Ishikawa (cell line): ENCODE measurements around the gene DSTYK.

Experiments used
- CEBPB ChIP-seq: IDR thresholded peaks from 2 replicates; pipeline ENCODE4 v1.6.1; 2012
- CREB1 ChIP-seq: IDR thresholded peaks from 2 replicates; pipeline ENCODE4 v1.6.1; 2012; ENCODE audit warnings: low read depth
- EGR1 ChIP-seq: IDR thresholded peaks from 2 replicates; pipeline ENCODE4 v1.6.1; 2012
- EP300 ChIP-seq: IDR thresholded peaks from 2 replicates; pipeline ENCODE4 v1.6.1; 2012; ENCODE audit warnings: borderline replicate concordance
- FOXM1 ChIP-seq: IDR thresholded peaks from 2 replicates; pipeline ENCODE4 v1.6.1; 2012; ENCODE audit warnings: low read depth, borderline replicate concordance
- NFIC ChIP-seq: IDR thresholded peaks from 2 replicates; pipeline ENCODE4 v1.6.1; 2012
- RAD21 ChIP-seq: IDR thresholded peaks from 2 replicates; pipeline ENCODE4 v1.6.1; 2012; ENCODE audit warnings: low read depth
- TAF1 ChIP-seq: IDR thresholded peaks from 2 replicates; pipeline ENCODE4 v1.6.1; 2012; ENCODE audit warnings: low read depth, mild to moderate bottlenecking
- TCF12 ChIP-seq: IDR thresholded peaks from 2 replicates; pipeline ENCODE4 v1.6.1; 2012; ENCODE audit warnings: low read depth
- TEAD4 ChIP-seq: IDR thresholded peaks from 2 replicates; pipeline ENCODE4 v1.6.1; 2012
- YY1 ChIP-seq: IDR thresholded peaks from 2 replicates; pipeline ENCODE4 v1.6.1; 2012; ENCODE audit warnings: low read depth
- ZBTB7A ChIP-seq: IDR thresholded peaks from 2 replicates; pipeline ENCODE4 v1.6.1; 2012; ENCODE audit warnings: low read depth
- TF ChIP-seq, protein P1 (sequence below): IDR thresholded peaks from 2 replicates; pipeline ENCODE4 v1.6.1; 2012
- TF ChIP-seq, protein P2 (sequence below): IDR thresholded peaks from 2 replicates; pipeline ENCODE4 v1.6.1; 2012
- TF ChIP-seq, protein P3 (sequence below): IDR thresholded peaks from 2 replicates; pipeline ENCODE4 v1.6.1; 2012; ENCODE audit warnings: low read depth, mild to moderate bottlenecking

Gene DSTYK

DNA sequence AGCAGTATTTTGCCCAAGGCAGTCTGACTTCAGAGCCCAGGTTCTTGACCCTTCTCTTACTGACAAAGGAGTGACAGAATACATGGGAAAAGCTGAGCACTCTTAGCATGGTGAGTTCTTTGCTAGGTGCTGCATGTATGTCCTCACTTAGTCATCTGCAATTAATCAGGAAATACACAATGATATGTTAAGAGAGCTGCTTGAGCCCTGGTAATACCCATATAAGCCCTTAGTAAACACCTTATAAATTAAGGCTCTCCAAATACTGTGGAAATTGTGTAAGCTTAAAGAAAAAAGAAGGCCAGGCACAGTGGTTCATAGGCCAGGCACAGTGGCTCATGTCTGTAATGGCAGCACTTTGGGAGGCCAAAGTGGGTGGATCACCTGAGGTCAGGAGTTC lies 113.3 kb downstream of the DSTYK start:
- TF ChIP-seq RAD21 = no peak
- no peak for TF ChIP-seq TEAD4
- TF ChIP-seq FOXM1 = no peak
- no peak for TF ChIP-seq TAF1
- TF ChIP-seq NFIC = no peak
- no peak for TF ChIP-seq TCF12
- TF ChIP-seq CREB1 = no peak
- no peak for TF ChIP-seq ZBTB7A
- TF ChIP-seq, protein P1, sequence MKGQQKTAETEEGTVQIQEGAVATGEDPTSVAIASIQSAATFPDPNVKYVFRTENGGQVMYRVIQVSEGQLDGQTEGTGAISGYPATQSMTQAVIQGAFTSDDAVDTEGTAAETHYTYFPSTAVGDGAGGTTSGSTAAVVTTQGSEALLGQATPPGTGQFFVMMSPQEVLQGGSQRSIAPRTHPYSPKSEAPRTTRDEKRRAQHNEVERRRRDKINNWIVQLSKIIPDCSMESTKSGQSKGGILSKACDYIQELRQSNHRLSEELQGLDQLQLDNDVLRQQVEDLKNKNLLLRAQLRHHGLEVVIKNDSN = no peak
- TF ChIP-seq EGR1 = no peak
- TF ChIP-seq, protein P2, sequence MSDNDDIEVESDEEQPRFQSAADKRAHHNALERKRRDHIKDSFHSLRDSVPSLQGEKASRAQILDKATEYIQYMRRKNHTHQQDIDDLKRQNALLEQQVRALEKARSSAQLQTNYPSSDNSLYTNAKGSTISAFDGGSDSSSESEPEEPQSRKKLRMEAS = no peak
- no peak for TF ChIP-seq YY1
- no peak for TF ChIP-seq CEBPB
- TF ChIP-seq, protein P3, sequence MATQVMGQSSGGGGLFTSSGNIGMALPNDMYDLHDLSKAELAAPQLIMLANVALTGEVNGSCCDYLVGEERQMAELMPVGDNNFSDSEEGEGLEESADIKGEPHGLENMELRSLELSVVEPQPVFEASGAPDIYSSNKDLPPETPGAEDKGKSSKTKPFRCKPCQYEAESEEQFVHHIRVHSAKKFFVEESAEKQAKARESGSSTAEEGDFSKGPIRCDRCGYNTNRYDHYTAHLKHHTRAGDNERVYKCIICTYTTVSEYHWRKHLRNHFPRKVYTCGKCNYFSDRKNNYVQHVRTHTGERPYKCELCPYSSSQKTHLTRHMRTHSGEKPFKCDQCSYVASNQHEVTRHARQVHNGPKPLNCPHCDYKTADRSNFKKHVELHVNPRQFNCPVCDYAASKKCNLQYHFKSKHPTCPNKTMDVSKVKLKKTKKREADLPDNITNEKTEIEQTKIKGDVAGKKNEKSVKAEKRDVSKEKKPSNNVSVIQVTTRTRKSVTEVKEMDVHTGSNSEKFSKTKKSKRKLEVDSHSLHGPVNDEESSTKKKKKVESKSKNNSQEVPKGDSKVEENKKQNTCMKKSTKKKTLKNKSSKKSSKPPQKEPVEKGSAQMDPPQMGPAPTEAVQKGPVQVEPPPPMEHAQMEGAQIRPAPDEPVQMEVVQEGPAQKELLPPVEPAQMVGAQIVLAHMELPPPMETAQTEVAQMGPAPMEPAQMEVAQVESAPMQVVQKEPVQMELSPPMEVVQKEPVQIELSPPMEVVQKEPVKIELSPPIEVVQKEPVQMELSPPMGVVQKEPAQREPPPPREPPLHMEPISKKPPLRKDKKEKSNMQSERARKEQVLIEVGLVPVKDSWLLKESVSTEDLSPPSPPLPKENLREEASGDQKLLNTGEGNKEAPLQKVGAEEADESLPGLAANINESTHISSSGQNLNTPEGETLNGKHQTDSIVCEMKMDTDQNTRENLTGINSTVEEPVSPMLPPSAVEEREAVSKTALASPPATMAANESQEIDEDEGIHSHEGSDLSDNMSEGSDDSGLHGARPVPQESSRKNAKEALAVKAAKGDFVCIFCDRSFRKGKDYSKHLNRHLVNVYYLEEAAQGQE = no peak
- TF ChIP-seq EP300 = no peak

DNA sequence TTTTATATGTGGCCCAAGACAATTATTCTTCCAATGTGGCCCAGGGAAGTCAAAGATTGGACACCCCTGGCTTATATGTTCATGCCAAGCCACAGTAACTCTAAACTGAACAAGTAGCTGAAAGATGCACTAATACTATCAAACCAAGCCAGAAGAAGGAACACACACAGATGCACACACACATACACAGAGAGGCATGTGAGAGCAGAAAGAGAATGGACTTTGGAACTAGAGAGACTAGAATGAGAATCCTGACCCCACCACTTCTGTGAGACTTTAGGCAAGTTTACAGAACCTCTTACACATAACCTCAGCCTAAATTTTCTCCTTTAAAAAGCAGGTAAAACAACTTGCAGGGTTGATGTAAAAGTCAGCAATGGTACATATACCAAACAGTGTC lies 116.1 kb downstream of the DSTYK start:
- TF ChIP-seq EGR1 = no peak
- no peak for TF ChIP-seq CEBPB
- no peak for TF ChIP-seq CREB1
- no peak for TF ChIP-seq ZBTB7A
- no peak for TF ChIP-seq RAD21
- no peak for TF ChIP-seq YY1
- TF ChIP-seq, protein P1 = no peak
- no peak for TF ChIP-seq NFIC
- TF ChIP-seq TAF1 = no peak
- TF ChIP-seq TEAD4 = no peak
- TF ChIP-seq EP300 = no peak
- TF ChIP-seq, protein P2 = no peak
- TF ChIP-seq TCF12 = no peak
- TF ChIP-seq, protein P3 = no peak
- TF ChIP-seq FOXM1 = no peak
